GM19193 (cell line): ENCODE results near the gene RBM42.

Experiments used
- POLR2A ChIP-seq: IDR thresholded peaks from 4 replicates; pipeline ENCODE4 v1.6.1; 2011; ENCODE audit not compliant: insufficient read depth, insufficient read length; ENCODE audit errors: extremely low read depth

The RBM42 gene

DNA sequence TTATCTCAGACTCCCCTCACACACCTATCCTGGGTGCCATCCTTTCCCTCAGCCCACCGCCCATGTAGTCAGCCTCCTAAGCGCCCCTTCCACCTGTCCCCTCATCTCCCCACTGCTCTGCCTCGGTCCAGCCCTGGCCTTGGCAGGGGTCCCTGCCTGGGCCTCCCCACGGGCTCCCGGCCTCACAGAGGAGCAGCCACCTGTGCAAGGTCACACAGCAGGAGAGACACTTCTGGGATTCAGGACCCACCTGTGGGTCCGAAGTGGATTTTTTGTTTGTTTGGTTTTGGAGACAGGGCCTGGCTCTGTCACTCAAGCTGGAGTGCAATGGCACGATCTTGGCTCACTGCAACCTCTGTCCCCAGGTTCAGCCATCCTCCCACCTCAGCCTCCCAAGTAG lies 36.8 kb downstream of the RBM42 start:
- TF ChIP-seq POLR2A = no peak

DNA sequence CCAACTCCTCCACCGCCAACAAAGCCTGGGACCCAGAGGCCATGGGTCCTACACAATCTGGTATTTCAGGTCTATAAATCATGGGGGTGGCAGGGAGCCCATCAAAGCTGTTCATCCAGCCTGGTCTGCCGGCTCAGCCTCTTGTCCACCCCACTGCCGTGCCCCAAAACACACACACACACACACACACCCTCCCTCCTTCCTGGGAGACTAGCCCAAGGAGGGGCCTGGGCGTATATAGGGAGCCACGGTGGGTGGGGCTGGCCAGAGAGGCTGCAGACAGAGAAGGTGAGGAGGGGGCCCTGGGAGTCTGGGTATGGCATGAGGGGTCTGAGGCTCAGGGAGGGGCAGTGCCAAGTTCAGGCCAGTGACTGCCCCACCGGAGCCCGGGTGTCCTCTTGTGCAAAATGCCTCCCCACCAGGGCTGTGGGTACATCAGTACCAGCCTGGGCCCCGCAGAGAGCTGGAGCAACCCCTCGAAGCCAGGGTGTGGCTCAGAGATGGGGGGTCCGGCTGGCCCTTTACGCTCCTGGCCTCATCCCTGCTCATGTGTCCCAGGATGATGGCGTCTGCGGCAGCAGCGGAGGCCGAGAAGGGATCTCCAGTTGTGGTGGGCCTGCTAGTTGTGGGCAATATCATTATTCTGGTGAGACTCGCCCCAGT lies 37.5 kb downstream of the RBM42 start, which contains the start of gene UPK1A:
UPK1A (plus strand) TSS at position 267 of the 663 bp plus-strand sequence; CDS start at position 563, 296 bp downstream.
- TF ChIP-seq POLR2A = no peak

DNA sequence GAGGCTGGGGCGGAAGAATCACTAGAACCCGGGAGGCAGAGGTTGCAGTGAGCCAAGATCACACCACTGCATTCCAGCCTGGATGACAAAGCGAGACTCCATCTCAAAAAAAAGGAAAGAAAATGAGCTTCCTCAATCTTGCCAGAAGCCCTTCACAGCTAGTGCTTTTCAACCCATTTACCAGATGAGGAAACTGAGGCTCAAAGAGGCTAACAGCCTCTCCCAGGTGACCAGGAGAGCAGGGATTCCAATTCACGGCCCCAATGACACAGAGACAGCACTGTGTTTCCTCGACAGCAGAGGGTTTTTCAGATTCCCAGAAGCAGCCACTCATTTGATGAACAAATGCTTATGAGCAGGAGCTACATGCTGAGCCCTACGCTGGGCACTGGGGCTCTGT lies 40.7 kb downstream of the RBM42 start:
- TF ChIP-seq POLR2A = no peak

DNA sequence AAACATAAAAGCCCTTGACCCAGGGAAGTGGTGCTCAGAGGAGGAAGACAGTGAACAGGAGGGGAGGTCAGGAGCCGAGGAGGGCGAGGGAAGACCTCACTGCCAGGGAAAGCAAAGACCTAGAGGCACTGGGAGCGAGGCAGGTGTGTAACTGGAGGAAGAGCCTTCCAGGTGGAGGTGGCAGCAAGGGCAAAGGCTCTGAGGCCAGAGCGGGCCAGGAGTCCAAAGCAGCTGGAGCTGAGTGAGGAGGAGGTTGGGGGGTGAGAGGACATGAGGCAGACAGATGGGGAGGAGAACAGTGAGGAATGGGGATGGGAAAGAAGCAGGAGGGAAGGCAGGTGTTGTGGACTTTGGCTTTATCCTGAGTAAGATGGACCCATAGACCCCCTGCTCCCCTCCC lies 41.1 kb downstream of the RBM42 start:
- TF ChIP-seq POLR2A = no peak

DNA sequence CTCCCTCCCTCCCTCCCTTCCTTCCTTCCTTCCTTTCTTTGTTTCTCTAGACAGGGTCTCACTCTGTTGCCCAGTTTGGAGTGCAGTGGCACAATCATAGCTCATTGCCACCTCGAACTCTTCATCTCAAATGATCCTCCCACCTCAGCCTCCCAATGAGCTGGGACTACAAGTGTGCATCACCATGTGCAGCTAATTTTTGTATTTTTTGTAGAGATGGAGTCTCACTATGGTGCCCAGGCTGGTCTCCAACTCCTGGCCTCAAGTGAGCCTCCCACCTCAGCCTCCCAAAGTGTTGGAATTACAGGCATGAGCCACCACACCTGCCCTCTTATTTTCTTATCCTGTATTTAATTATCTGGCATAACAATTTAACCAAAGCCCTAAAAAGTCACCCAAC lies 41.9 kb downstream of the RBM42 start:
- no peak for TF ChIP-seq POLR2A

DNA sequence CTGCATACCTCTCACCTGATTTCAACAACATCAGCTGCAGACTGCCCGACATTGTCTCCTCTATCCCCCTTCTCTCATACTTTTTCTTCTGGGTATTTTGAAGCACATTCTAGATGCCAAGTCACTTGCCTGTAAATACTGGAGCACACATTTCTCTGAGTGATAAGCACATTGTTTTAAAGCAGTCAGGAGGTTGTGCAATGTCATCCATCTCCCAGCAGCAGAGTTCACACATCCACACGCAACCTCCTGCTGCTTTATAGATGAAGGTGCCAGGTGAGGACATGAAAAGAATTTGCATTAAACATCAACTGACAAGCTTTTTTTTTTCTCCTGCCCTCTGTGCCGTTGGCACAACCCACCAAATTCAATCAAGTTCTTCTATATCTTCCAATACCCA lies 43.0 kb downstream of the RBM42 start:
- no peak for TF ChIP-seq POLR2A

DNA sequence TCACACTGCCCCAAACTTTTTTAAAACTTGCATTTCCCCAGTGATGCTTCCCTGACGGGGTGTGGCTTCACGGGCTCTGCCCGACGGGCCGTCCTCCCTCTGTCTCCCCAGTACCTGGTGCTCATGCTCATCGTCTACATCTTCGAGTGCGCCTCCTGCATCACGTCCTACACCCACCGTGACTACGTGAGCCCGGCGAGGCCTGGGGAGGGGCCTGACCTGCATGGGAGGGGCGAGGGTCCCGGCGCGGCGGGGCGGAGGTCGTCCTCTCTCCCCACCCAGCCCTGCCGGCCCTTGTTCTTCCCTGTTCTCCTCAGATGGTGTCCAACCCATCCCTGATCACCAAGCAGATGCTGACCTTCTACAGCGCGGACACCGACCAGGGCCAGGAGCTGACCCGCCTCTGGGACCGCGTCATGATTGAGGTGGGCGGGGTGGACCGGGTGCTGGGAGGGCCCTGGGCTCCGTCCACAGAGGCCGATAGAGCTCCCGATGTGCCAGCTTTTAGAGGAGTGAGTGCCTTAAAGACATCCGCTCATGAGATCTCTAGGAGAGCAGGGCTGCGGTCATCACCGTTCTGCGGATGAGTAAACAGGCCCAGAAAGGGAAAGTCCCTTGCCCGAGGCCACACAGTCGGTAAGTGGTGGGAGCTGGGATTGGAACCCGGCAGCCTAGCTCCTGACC lies 44.4 kb downstream of the RBM42 start:
- TF ChIP-seq POLR2A = no peak

DNA sequence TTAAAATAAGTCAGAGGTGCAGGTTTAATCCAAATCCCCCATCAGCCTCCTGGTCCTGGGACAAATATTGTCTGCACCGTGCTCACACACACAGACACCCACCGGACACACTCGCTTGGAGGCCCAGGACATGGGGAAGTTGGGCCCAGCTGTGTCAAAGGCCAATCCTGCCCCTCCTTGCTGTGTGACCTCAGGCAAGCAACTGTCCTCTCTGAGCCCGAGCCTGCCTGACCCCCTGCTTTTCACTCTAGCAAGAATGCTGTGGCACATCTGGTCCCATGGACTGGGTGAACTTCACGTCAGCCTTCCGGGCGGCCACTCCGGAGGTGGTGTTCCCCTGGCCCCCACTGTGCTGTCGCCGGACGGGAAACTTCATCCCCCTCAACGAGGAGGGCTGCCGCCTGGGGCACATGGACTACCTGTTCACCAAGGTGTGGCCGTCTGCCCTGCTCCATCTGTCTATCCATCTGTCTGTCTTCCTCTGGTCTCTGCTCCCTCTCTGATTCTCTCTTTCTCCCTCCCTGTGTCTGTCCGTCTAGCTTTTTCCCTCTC lies 46.8 kb downstream of the RBM42 start:
- no peak for TF ChIP-seq POLR2A
